Adrenal gland (tissue), 5 donors: ENCODE measurements around the gene EPHB2.

Experiments used
- POLR2A ChIP-seq, 2 donors: fragments of 450-650 bp; IDR thresholded peaks; one replicate each; pipeline ENCODE4 v1.6.1; 2017; ENCODE audit warnings: antibody characterized with exemption in 2 of 2, mild to moderate bottlenecking in 2 of 2, moderate library complexity in 1 of 2
- TF ChIP-seq, protein P1 (sequence below), 6 experiments: fragments of 450-650 bp in 4 of 6; fragments of 200-600 bp in 2 of 6; sonication (generic) in 1 of 6; IDR thresholded peaks; 1 replicate in 5 of 6; 2 replicates in 1 of 6; pipeline versions ENCODE4 v1.5.1 to v1.8.0; 2016 to 2021; ENCODE audit warnings: antibody characterized with exemption in 6 of 6, mild to moderate bottlenecking in 2 of 6, moderate library complexity in 1 of 6
- donor health status: DM: no; HTN: no; CAD: no.

DNA sequence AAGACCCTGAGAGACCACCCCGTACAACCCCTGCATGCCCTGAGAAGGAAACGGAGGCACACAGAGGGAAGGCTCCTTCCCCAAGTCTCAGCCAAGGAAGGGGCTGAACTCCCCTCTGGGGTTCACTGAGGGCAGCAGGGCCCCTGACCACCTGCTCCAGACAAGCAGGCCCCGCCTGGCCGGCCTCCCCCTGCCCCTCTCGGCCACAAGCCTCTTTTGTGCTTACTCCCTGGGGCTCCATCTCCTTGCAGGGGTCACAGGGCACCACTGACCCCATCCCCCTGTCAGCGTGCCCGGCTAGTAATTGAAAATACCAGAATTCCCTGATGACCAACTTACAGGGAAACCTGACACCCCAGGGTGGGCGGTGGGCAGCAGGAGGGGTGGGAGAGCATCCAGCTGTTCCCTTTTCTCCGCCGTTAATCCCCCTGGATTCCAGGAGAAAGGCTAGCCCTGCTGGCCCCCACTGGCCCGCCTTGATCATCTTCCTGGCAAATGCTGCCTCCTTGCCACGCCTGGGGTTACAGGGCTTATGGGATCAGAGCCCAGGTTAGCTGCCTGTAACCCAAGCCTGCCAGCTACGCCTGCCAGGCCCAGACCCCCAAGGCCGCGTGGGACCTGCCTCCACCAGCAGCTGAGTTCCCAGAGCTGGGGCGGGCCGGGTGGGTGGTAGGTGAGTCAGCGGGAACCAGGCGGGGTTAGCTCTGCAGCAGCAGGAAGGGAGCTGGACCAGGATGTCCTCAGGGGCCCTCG lies 165.9 kb downstream of the EPHB2 start:
- TF ChIP-seq POLR2A (IDR thresholded peaks at IDR 0.05) = no peak
- TF ChIP-seq, protein P1, sequence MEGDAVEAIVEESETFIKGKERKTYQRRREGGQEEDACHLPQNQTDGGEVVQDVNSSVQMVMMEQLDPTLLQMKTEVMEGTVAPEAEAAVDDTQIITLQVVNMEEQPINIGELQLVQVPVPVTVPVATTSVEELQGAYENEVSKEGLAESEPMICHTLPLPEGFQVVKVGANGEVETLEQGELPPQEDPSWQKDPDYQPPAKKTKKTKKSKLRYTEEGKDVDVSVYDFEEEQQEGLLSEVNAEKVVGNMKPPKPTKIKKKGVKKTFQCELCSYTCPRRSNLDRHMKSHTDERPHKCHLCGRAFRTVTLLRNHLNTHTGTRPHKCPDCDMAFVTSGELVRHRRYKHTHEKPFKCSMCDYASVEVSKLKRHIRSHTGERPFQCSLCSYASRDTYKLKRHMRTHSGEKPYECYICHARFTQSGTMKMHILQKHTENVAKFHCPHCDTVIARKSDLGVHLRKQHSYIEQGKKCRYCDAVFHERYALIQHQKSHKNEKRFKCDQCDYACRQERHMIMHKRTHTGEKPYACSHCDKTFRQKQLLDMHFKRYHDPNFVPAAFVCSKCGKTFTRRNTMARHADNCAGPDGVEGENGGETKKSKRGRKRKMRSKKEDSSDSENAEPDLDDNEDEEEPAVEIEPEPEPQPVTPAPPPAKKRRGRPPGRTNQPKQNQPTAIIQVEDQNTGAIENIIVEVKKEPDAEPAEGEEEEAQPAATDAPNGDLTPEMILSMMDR (IDR thresholded peaks at IDR 0.05) = no peak
